Neuronal stem cell (in vitro differentiated cells): ENCODE data around the gene SLC6A7.

Experiments used
- DNase-seq: peaks from one replicate; pipeline ENCODE4 v3.0.0-alpha.2; 2013; ENCODE audit warnings: low spot score
- H2AFZ ChIP-seq: one replicate; pipeline ENCODE4 v1.6.1; 2013; ENCODE audit warnings: mild to moderate bottlenecking, low read length, inconsistent platforms
- H2AK5ac ChIP-seq: 2 replicates; pipeline ENCODE4 v1.6.1; 2013; ENCODE audit warnings: low read depth, mild to moderate bottlenecking, inconsistent platforms, low read length, moderate library complexity, mixed read lengths
- H2BK120ac ChIP-seq: 2 replicates; pipeline ENCODE4 v1.6.1; 2013; ENCODE audit warnings: low read depth, mild to moderate bottlenecking, inconsistent platforms, low read length, moderate library complexity, mixed read lengths
- H2BK12ac ChIP-seq: one replicate; pipeline ENCODE4 v1.6.1; 2013; ENCODE audit warnings: low read length, inconsistent platforms
- H2BK15ac ChIP-seq: 2 replicates; pipeline ENCODE4 v1.6.1; 2013; ENCODE audit warnings: mild to moderate bottlenecking, low read length, inconsistent platforms, mixed read lengths
- H2BK5ac ChIP-seq: one replicate; pipeline ENCODE4 v1.6.1; 2013; ENCODE audit warnings: inconsistent platforms, mild to moderate bottlenecking, low read length, moderate library complexity
- H3K14ac ChIP-seq: one replicate; pipeline ENCODE4 v1.6.1; 2013; ENCODE audit warnings: low read length, inconsistent platforms
- H3K18ac ChIP-seq: 2 replicates; pipeline ENCODE4 v1.6.1; 2013; ENCODE audit warnings: low read length, inconsistent platforms
- H3K23ac ChIP-seq: 2 replicates; pipeline ENCODE4 v1.6.1; 2013; ENCODE audit warnings: low read depth, mild to moderate bottlenecking, mixed read lengths, low read length, inconsistent platforms; ENCODE audit not compliant: poor library complexity
- H3K27ac ChIP-seq: replicated peaks from 3 replicates; pipeline ENCODE4 v1.5.1; 2013; ENCODE audit warnings: low read length, inconsistent platforms
- H3K27me3 ChIP-seq, 3 experiments: 2 replicates each; pipeline ENCODE4 v1.6.1; 2013; ENCODE audit warnings: low read length in 3 of 3, mild to moderate bottlenecking in 2 of 3, inconsistent platforms in 1 of 3, low read depth in 1 of 3, mixed read lengths in 1 of 3, moderate library complexity in 1 of 3; ENCODE audit not compliant: control insufficient read depth in 3 of 3, insufficient read depth in 3 of 3
- H3K36me3 ChIP-seq, 2 donors: replicated peaks in 1 of 2; 2 replicates each; pipeline ENCODE4 v1.6.1; 2013; ENCODE audit warnings: low read length in 2 of 2; ENCODE audit not compliant: control insufficient read depth in 2 of 2, insufficient read depth in 2 of 2
- H3K4ac ChIP-seq: 2 replicates; pipeline ENCODE4 v1.6.1; 2013; ENCODE audit warnings: inconsistent platforms, mild to moderate bottlenecking, low read length, moderate library complexity
- H3K4me1 ChIP-seq, 2 donors: 1 replicate in 1 of 2; 2 replicates in 1 of 2; pipeline ENCODE4 v1.6.1; 2013; ENCODE audit warnings: low read length in 2 of 2, low read depth in 1 of 2; ENCODE audit not compliant: control insufficient read depth in 2 of 2, insufficient read depth in 1 of 2
- H3K4me2 ChIP-seq: one replicate; pipeline ENCODE4 v1.6.1; 2013; ENCODE audit warnings: mild to moderate bottlenecking, low read length, inconsistent platforms; ENCODE audit not compliant: insufficient read depth, poor library complexity, severe bottlenecking
- H3K4me3 ChIP-seq, 2 donors: 2 replicates each; pipeline ENCODE4 v1.5.1; 2013; ENCODE audit warnings: low read length in 2 of 2, mild to moderate bottlenecking in 2 of 2, inconsistent platforms in 1 of 2, moderate library complexity in 1 of 2
- H3K79me1 ChIP-seq: one replicate; pipeline ENCODE4 v1.6.1; 2013; ENCODE audit warnings: low read depth, mild to moderate bottlenecking, inconsistent platforms, low read length, moderate library complexity
- H3K9ac ChIP-seq: one replicate; pipeline ENCODE4 v1.6.1; 2013; ENCODE audit warnings: mild to moderate bottlenecking, low read depth, low read length, inconsistent platforms; ENCODE audit not compliant: poor library complexity
- H3K9me3 ChIP-seq, 2 donors: replicated peaks in 1 of 2; 2 replicates each; pipeline versions ENCODE3 to v1.6.1; 2013; ENCODE audit warnings: low read length in 2 of 2, mild to moderate bottlenecking in 2 of 2, inconsistent platforms in 1 of 2, low read depth in 1 of 2, mixed read lengths in 1 of 2, moderate library complexity in 1 of 2; ENCODE audit not compliant: control insufficient read depth in 2 of 2, insufficient read depth in 1 of 2
- H4K8ac ChIP-seq: one replicate; pipeline ENCODE4 v1.6.1; 2013; ENCODE audit warnings: low read depth, mild to moderate bottlenecking, inconsistent platforms, low read length, moderate library complexity
- H4K91ac ChIP-seq: one replicate; pipeline ENCODE4 v1.6.1; 2013; ENCODE audit warnings: low read length, low read depth, mild to moderate bottlenecking, inconsistent platforms; ENCODE audit not compliant: poor library complexity
- WGBS, 2 donors: extraction: QIAGEN DNeasy Blood & Tissue Kit; methylation state at CpG; one replicate each; pipeline ENCODE4 v1.1.7; 2013; ENCODE audit warnings: missing lambda C conversion rate in 2 of 2, mixed read lengths in 1 of 2; ENCODE audit not compliant: insufficient read length in 2 of 2, insufficient replicate concordance in 1 of 2; ENCODE audit errors: extremely low coverage in 2 of 2; 5-methylcytosine and 5-hydroxymethylcytosine counted together

SLC6A7 gene

DNA sequence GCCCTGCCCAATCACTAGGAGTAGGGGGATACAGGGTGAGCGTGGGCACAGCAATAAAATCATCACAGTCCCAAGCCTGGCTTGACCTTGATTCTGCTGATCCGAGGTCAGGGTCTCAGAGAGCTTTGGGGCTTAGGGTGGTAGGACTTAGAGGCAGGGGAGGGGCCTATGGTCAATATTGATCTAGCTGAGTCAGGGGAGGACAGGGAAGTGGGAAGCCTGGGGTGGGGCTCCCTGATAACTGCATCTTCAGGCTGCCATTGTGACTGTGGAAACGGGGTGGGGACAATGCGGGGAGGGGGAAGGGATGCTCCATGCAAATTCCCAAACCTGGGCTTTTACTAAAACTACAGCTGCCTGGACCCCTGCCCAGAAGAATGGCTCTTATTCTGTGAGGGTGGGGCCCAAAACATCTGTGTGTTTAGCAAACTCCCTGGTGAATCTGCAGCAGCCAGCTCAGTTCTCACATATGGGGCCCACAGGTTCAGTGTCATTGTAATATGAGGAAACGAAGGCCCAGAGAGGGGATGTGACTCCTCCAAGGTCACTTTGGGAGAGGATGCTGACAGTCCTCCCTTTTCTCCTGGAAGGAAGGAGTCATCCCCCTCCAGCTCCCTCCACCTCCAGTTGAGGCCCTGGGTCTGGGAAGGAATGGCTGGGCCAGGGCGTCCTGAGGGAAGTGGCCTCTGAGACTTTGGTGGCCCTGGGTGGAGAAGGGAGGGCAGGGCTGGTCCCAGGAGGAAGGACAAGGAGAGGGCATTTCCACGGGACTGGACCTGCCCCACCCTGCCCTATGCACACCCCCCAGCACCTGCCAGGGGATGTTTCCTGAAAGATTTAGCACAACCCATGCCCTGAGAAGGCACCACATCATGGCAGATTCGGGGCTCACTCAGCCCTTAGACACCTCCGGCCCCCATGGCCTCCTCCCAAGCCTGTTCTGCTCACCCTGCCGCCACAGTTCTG, 26.4 kb downstream of the SLC6A7 start:
- no peak for DNase-seq
- H3K36me3 ChIP-seq, result no peaks in the 10 kb centered on the region
- H2BK15ac ChIP-seq, result peak overlapping the region; percentile 58
- H3K4me2 ChIP-seq, result no peak overlapping the region
- no peak overlapping the region for H3K9ac ChIP-seq
- no peak overlapping the region for H4K8ac ChIP-seq
- H3K79me1 ChIP-seq, result no peaks in the 10 kb centered on the region
- H2AFZ ChIP-seq, result no peak overlapping the region
- H3K4me3 ChIP-seq, result no peak overlapping the region
- H2BK12ac ChIP-seq, result no peak overlapping the region
- H4K91ac ChIP-seq, result no peak overlapping the region
- no CpG with 5 or more reads among the region's 10 CpGs for WGBS, 2 donors
- peaks cover 0 to 6% of the 10 kb centered on the region in 2 donors for H3K4me1 ChIP-seq
- no peaks in the 10 kb centered on the region for H3K9me3 ChIP-seq
- no peak overlapping the region for H2BK5ac ChIP-seq
- no peak overlapping the region for H3K18ac ChIP-seq
- no peak overlapping the region for H3K27ac ChIP-seq
- H3K23ac ChIP-seq, result no peak overlapping the region
- H2AK5ac ChIP-seq, result peak overlapping the region; percentile 27
- H3K4ac ChIP-seq, result no peak overlapping the region
- H3K14ac ChIP-seq, result peak overlapping the region; percentile 40
- H2BK120ac ChIP-seq, result no peak overlapping the region
- peaks cover 0 to 13% (median 0%) of the 10 kb centered on the region in 3 experiments for H3K27me3 ChIP-seq

DNA sequence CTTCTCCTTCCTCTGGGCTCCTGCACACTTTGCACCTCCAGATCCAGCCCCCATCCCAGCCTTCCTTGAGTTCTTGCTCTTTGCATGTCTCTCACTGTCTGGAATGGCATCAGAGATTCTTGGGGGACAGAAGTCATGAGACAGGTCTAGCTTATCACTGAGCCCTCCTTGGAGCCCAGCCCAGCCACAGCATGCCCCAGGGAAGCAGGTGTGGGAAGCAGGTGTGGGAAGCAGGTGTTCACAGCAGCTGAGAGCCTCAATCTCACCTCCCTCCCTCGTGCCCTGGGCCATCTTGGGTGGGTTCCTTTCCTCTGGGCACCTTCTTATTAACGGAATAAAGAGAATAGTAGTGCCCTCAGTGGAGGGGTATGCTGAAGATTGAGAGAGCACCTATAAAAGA, 27.2 kb downstream of the SLC6A7 start:
- peaks cover 0 to 13% (median 0%) of the 10 kb centered on the region in 3 experiments for H3K27me3 ChIP-seq
- H3K36me3 ChIP-seq, result no peaks in the 10 kb centered on the region
- H2BK120ac ChIP-seq, result no peak overlapping the region
- no peaks in the 10 kb centered on the region for H3K9me3 ChIP-seq
- no peak overlapping the region for H4K91ac ChIP-seq
- H2BK5ac ChIP-seq, result no peak overlapping the region
- H4K8ac ChIP-seq, result no peak overlapping the region
- peak overlapping the region; percentile 5 for H3K9ac ChIP-seq
- no peak overlapping the region for H2BK12ac ChIP-seq
- no peaks in the 10 kb centered on the region for H3K79me1 ChIP-seq
- H2AFZ ChIP-seq, result no peak overlapping the region
- no peak overlapping the region for H3K18ac ChIP-seq
- H3K27ac ChIP-seq, result no peak overlapping the region
- no peak for DNase-seq
- H2AK5ac ChIP-seq, result peak overlapping the region; percentile 9
- no peak overlapping the region for H3K4me3 ChIP-seq
- no peak overlapping the region for H3K23ac ChIP-seq
- no peak overlapping the region for H3K14ac ChIP-seq
- WGBS, 2 donors, result no CpG with 5 or more reads among the region's 2 CpGs
- H3K4ac ChIP-seq, result no peak overlapping the region
- H2BK15ac ChIP-seq, result no peak overlapping the region
- H3K4me2 ChIP-seq, result no peak overlapping the region
- peaks cover 0 to 1% of the 10 kb centered on the region in 2 donors for H3K4me1 ChIP-seq

DNA sequence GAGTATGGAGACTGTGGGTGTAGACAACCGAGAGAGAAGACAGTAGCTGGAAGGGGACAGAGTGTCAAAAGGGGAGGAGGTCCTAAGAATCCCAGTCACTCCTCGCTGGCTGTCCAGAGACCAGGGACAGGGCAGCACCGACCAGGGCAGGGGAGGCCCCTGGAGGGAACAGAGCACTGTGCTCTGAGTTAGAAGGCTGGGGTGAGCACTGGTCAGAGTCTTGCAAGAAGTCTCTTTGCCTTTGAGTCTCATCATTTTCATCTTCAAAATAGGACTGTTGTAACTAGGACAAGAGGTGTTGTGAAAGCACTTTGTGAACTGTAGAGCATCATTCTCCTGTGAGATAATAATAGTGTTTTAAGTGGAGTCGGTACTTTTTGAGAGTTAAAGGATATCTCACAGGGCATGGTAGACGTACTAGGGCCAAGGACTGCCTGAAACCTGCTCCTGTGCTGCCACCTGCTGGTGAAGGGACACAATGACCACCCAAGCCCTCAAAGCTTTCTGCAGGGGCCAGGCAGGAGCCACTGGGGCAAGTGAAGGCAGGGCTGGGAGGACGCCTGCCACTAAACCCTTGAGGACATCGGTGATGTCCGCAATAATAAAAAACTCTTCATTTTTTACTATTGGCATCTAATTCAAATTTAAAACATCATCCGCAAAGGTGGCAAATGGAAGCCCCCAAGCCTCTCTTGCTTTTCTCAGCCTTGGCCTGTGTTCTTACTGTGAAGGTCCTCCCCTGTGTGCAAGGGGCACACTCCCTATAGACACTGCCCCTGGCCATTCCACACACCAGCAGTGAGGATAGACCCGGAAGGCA, 28.2 kb downstream of the SLC6A7 start:
- no peak overlapping the region for H4K8ac ChIP-seq
- peaks cover 1% of the 10 kb centered on the region for H3K79me1 ChIP-seq
- H3K18ac ChIP-seq, result peak overlapping the region; percentile 80
- no peak overlapping the region for H3K9ac ChIP-seq
- H4K91ac ChIP-seq, result no peak overlapping the region
- no peak overlapping the region for H2BK5ac ChIP-seq
- no peak overlapping the region for H3K4me2 ChIP-seq
- H3K23ac ChIP-seq, result no peak overlapping the region
- H2BK12ac ChIP-seq, result no peak overlapping the region
- no CpG with 5 or more reads among the region's 10 CpGs for WGBS, 2 donors
- H3K27me3 ChIP-seq, result peaks cover 0 to 13% (median 0%) of the 10 kb centered on the region in 3 experiments
- no peak overlapping the region for H3K4me3 ChIP-seq
- H3K9me3 ChIP-seq, result no peaks in the 10 kb centered on the region
- no peaks in the 10 kb centered on the region for H3K36me3 ChIP-seq
- H3K4ac ChIP-seq, result no peak overlapping the region
- H3K4me1 ChIP-seq, result peaks cover 0 to 1% of the 10 kb centered on the region in 2 donors
- no peak overlapping the region for H2BK120ac ChIP-seq
- peak overlapping the region; percentile 31 for H3K14ac ChIP-seq
- peak; percentile 82 for DNase-seq
- peak overlapping the region; percentile 82 for H2BK15ac ChIP-seq
- H3K27ac ChIP-seq, result no peak overlapping the region
- no peak overlapping the region for H2AFZ ChIP-seq
- H2AK5ac ChIP-seq, result peak overlapping the region; percentile 70

DNA sequence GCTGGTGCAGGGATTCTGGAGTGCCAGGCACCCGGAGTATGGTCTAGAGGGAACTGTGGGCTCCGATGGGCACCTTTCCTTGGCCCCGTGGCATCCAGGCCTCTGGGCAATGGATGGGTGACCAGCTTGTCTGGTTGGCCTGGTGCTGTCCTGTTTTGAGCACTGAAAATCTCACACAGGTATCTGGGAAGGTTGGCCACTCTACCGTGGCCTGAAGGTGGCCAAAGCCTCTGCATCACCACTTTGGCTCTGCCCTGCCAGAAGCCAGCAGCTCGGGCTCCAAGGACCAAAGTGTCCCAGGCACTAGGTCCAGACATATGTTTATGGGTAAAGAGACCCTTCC, 28.8 kb downstream of the SLC6A7 start:
- Histone ChIP-seq H2AFZ (no peak overlapping the region), H3K4ac (no peak overlapping the region), H3K14ac (peak overlapping the region; percentile 31), H3K4me3 (no peak overlapping the region), H3K79me1 (peaks cover 1% of the 10 kb centered on the region), H4K91ac (peak overlapping the region; percentile 50), H3K27me3 (peaks cover 0 to 13% (median 0%) of the 10 kb centered on the region in 3 experiments), H4K8ac (no peak overlapping the region), H3K23ac (no peak overlapping the region), H2BK15ac (peak overlapping the region; percentile 82), H3K9me3 (no peaks in the 10 kb centered on the region), H3K18ac (peak overlapping the region; percentile 80), H2AK5ac (peak overlapping the region; percentile 70), H2BK120ac (no peak overlapping the region), H2BK12ac (peak overlapping the region; percentile 77), H3K9ac (no peak overlapping the region), H3K27ac (no peak overlapping the region), H3K4me2 (no peak overlapping the region), H3K36me3 (no peaks in the 10 kb centered on the region), H3K4me1 (peaks cover 0 to 1% of the 10 kb centered on the region in 2 donors), H2BK5ac (no peak overlapping the region)
- no peak for DNase-seq
- no CpG with 5 or more reads among the region's 5 CpGs for WGBS, 2 donors
